Measurements from ENCODE around the gene SYT17.

SYT17 gene

GRCh38 chr16:19223235-19224170 lies 55.5 kb downstream of the SYT17 start:
- DNase-seq = peak; percentile 37

GRCh38 chr16:19225651-19226050 lies 57.6 kb downstream of the SYT17 start:
- DNase-seq = no peak

GRCh38 chr16:19227643-19228042 lies 59.6 kb downstream of the SYT17 start:
- DNase-seq = no peak

GRCh38 chr16:19228052-19228451 lies 60.0 kb downstream of the SYT17 start:
- no peak for DNase-seq

- no peak for DNase-seq
Observed at GRCh38 chr16:19228575-19228974, 60.5 kb downstream of the SYT17 start.

GRCh38 chr16:19230575-19230974 lies 62.5 kb downstream of the SYT17 start:
- DNase-seq = no peak

GRCh38 chr16:19231881-19232280 lies 63.8 kb downstream of the SYT17 start:
- DNase-seq = no peak

- no peak for DNase-seq
Observed at GRCh38 chr16:19232988-19233387, 64.9 kb downstream of the SYT17 start.

GRCh38 chr16:19235478-19235877 lies 67.4 kb downstream of the SYT17 start:
- DNase-seq = no peak

GRCh38 chr16:19235886-19236285 lies 67.8 kb downstream of the SYT17 start:
- DNase-seq = no peak

- no peak for DNase-seq
Observed at GRCh38 chr16:19236561-19237209, 68.6 kb downstream of the SYT17 start.

- peak; percentile 98 for DNase-seq
Observed at GRCh38 chr16:19238406-19238805, 70.4 kb downstream of the SYT17 start.

- no peak for DNase-seq
Observed at GRCh38 chr16:19239511-19240155, 71.6 kb downstream of the SYT17 start.

- DNase-seq = no peak
Observed at GRCh38 chr16:19240494-19240893, 72.5 kb downstream of the SYT17 start.

- DNase-seq = no peak
Observed at GRCh38 chr16:19241512-19241911, 73.5 kb downstream of the SYT17 start.

- DNase-seq = no peak
Observed at GRCh38 chr16:19242186-19242585, 74.1 kb downstream of the SYT17 start.

- peak; percentile 77 for DNase-seq
Observed at GRCh38 chr16:19242987-19243575, 75.0 kb downstream of the SYT17 start.

GRCh38 chr16:19245326-19245925 lies 77.4 kb downstream of the SYT17 start:
- DNase-seq = peak; percentile 100

GRCh38 chr16:19252904-19253303 lies 84.9 kb downstream of the SYT17 start:
- DNase-seq = no peak

- no peak for DNase-seq
Observed at GRCh38 chr16:19254611-19255010, 86.6 kb downstream of the SYT17 start.

- no peak for DNase-seq
Observed at GRCh38 chr16:19264123-19264673, 96.2 kb downstream of the SYT17 start.

- no peak for DNase-seq
Observed at GRCh38 chr16:19265380-19265930, 97.4 kb downstream of the SYT17 start.

Data from NCI-H510A treated with DMSO at 0.1 percent for 48 hours (cell line).